Hepatocyte (in vitro differentiated cells): ENCODE data around the gene RPL29. TPM values are rescaled to one million over a fixed set of nuclear protein-coding genes. Genes with fewer than 3 reads are reported as not detected.

ENCODE experiments used
- DNase-seq: peaks from one replicate; pipeline ENCODE4 v3.0.0-alpha.2; 2016; ENCODE audit warnings: low spot score
- H2AFZ ChIP-seq: fragments of 200-600 bp; sonication (generic); 2 replicates; pipeline ENCODE4 v1.6.0; 2016; ENCODE audit warnings: antibody characterized with exemption, mild to moderate bottlenecking
- H3K27ac ChIP-seq: fragments of 200-600 bp; sonication (generic); 2 replicates; pipeline ENCODE4 v1.5.1; 2016; ENCODE audit warnings: mild to moderate bottlenecking
- H3K27me3 ChIP-seq: fragments of 200-600 bp; sonication (generic); 2 replicates; pipeline ENCODE4 v1.6.1; 2016
- H3K36me3 ChIP-seq: fragments of 200-600 bp; sonication (generic); replicated peaks from 2 replicates; pipeline ENCODE4 v1.5.1; 2016; ENCODE audit warnings: low read depth; ENCODE audit not compliant: insufficient read depth
- H3K4me1 ChIP-seq: fragments of 200-600 bp; sonication (generic); 2 replicates; pipeline ENCODE4 v1.5.1; 2016; ENCODE audit warnings: mild to moderate bottlenecking, moderate library complexity; ENCODE audit not compliant: insufficient read depth
- H3K4me2 ChIP-seq: fragments of 200-600 bp; sonication (generic); 2 replicates; pipeline ENCODE4 v1.6.0; 2016
- H3K4me3 ChIP-seq: fragments of 200-600 bp; sonication (generic); 2 replicates; pipeline ENCODE4 v1.5.1; 2016; ENCODE audit warnings: mild to moderate bottlenecking
- H3K79me2 ChIP-seq: fragments of 200-600 bp; sonication (generic); 2 replicates; pipeline ENCODE4 v1.6.0; 2017; ENCODE audit warnings: mild to moderate bottlenecking
- H3K9me2 ChIP-seq: fragments of 200-600 bp; sonication (generic); replicated peaks from 2 replicates; pipeline ENCODE4 v1.6.0; 2017; ENCODE audit warnings: mild to moderate bottlenecking; ENCODE audit not compliant: insufficient read depth
- H3K9me3 ChIP-seq: fragments of 200-600 bp; sonication (generic); 2 replicates; pipeline ENCODE4 v1.5.1; 2016; ENCODE audit warnings: low read depth, mild to moderate bottlenecking
- H4K20me1 ChIP-seq: fragments of 200-600 bp; sonication (generic); 2 replicates; pipeline ENCODE4 v1.6.0; 2016; ENCODE audit warnings: mild to moderate bottlenecking; ENCODE audit not compliant: insufficient read depth, poor library complexity, severe bottlenecking
- CTCF ChIP-seq: fragments of 200-600 bp; sonication (generic); IDR thresholded peaks from 2 replicates; pipeline ENCODE4 v1.5.1; 2016; ENCODE audit warnings: antibody characterized with exemption, mild to moderate bottlenecking; ENCODE audit not compliant: poor library complexity
- EZH2 ChIP-seq: fragments of 200-600 bp; sonication (generic); IDR thresholded peaks from 2 replicates; pipeline ENCODE4 v1.6.1; 2016; ENCODE audit warnings: antibody characterized with exemption, mild to moderate bottlenecking, borderline replicate concordance
- EZH2phosphoT487 ChIP-seq: fragments of 200-600 bp; sonication (generic); IDR thresholded peaks from one replicate; pipeline ENCODE4 v1.6.1; 2018; ENCODE audit warnings: antibody characterized with exemption, mild to moderate bottlenecking, low read depth, moderate library complexity; ENCODE audit not compliant: unreplicated experiment, severe bottlenecking
- WGBS: methylation state at CpG from one replicate; pipeline ENCODE4 v1.1.6; 2016; ENCODE audit warnings: low lambda C conversion rate; ENCODE audit errors: missing lambda C conversion rate; 5-methylcytosine and 5-hydroxymethylcytosine counted together
- polyA plus RNA-seq: library from polyadenylated mRNA; unstranded; fragments of >200 nt; fragmentation: Nextera tagmentation; extraction: Ambion mirVana; gene quantifications from 2 replicates; pipeline ENCODE4 v1.2.1, GENCODE V29; 2016
- total RNA-seq: library from RNA; depleted of rRNA; stranded (reverse); fragments of >200 nt; gene quantifications from 2 replicates; pipeline ENCODE4 v1.2.3, GENCODE V29; 2014

RPL29 gene
- total and polyA plus RNA-seq, 2 experiments from 2014 or later = 786 to 981 TPM

- 84% methylated on average over 17 of the region's 20 CpGs for WGBS
- Histone ChIP-seq H2AFZ (no peak overlapping the region), H3K36me3 (no peaks in the 10 kb centered on the region), H3K4me2 (no peak overlapping the region), H4K20me1 (no peaks in the 10 kb centered on the region), H3K9me2 (no peaks in the 10 kb centered on the region), H3K9me3 (no peaks in the 10 kb centered on the region), H3K27ac (no peak overlapping the region), H3K79me2 (no peaks in the 10 kb centered on the region), H3K4me3 (no peak overlapping the region), H3K27me3 (no peaks in the 10 kb centered on the region), H3K4me1 (no peaks in the 10 kb centered on the region)
- TF ChIP-seq EZH2 (no peak), EZH2phosphoT487 (no peak), CTCF (no peak)
- no peak for DNase-seq
Measured at GRCh38 chr3:52022323-52023100, 26.8 kb upstream of the RPL29 start.

GRCh38 chr3:52021489-52022268 is 26.0 kb upstream of the RPL29 start:
- H3K27ac ChIP-seq = no peak overlapping the region

GRCh38 chr3:52020796-52021195 is 25.1 kb upstream of the RPL29 start:
- no peak for DNase-seq
- H3K79me2 ChIP-seq = no peaks in the 10 kb centered on the region
- no peak overlapping the region for H3K27ac ChIP-seq
- no peaks in the 10 kb centered on the region for H4K20me1 ChIP-seq
- no peak overlapping the region for H3K4me2 ChIP-seq
- H3K9me3 ChIP-seq = no peaks in the 10 kb centered on the region
- H3K4me3 ChIP-seq = no peak overlapping the region
- H3K27me3 ChIP-seq = no peaks in the 10 kb centered on the region
- H2AFZ ChIP-seq = no peak overlapping the region
- no peak for TF ChIP-seq EZH2phosphoT487
- TF ChIP-seq EZH2 = no peak
- TF ChIP-seq CTCF = no peak
- no peaks in the 10 kb centered on the region for H3K9me2 ChIP-seq
- no peaks in the 10 kb centered on the region for H3K4me1 ChIP-seq
- 91% methylated on average over 7 of the region's 7 CpGs for WGBS
- H3K36me3 ChIP-seq = no peaks in the 10 kb centered on the region

More at GRCh38 chr3:52021489-52022268, 26.0 kb upstream of the RPL29 start:
- no peaks in the 10 kb centered on the region for H3K9me2 ChIP-seq
- WGBS = 73% methylated on average over 7 of the region's 10 CpGs
- no peak overlapping the region for H3K4me2 ChIP-seq
- H2AFZ ChIP-seq = no peak overlapping the region
- no peaks in the 10 kb centered on the region for H4K20me1 ChIP-seq
- no peak overlapping the region for H3K4me3 ChIP-seq
- H3K36me3 ChIP-seq = no peaks in the 10 kb centered on the region
- DNase-seq = no peak
- H3K27me3 ChIP-seq = no peaks in the 10 kb centered on the region
- no peak for TF ChIP-seq EZH2phosphoT487
- TF ChIP-seq CTCF = no peak
- TF ChIP-seq EZH2 = no peak
- H3K4me1 ChIP-seq = no peaks in the 10 kb centered on the region
- no peaks in the 10 kb centered on the region for H3K79me2 ChIP-seq
- no peaks in the 10 kb centered on the region for H3K9me3 ChIP-seq
